ENCODE data around the gene HOXA13.

- TF ChIP-seq CTCF (IDR thresholded peaks at IDR 0.05; ENCODE audit: low read depth, low read length, missing input control) = no peak
- TF ChIP-seq, protein P1, sequence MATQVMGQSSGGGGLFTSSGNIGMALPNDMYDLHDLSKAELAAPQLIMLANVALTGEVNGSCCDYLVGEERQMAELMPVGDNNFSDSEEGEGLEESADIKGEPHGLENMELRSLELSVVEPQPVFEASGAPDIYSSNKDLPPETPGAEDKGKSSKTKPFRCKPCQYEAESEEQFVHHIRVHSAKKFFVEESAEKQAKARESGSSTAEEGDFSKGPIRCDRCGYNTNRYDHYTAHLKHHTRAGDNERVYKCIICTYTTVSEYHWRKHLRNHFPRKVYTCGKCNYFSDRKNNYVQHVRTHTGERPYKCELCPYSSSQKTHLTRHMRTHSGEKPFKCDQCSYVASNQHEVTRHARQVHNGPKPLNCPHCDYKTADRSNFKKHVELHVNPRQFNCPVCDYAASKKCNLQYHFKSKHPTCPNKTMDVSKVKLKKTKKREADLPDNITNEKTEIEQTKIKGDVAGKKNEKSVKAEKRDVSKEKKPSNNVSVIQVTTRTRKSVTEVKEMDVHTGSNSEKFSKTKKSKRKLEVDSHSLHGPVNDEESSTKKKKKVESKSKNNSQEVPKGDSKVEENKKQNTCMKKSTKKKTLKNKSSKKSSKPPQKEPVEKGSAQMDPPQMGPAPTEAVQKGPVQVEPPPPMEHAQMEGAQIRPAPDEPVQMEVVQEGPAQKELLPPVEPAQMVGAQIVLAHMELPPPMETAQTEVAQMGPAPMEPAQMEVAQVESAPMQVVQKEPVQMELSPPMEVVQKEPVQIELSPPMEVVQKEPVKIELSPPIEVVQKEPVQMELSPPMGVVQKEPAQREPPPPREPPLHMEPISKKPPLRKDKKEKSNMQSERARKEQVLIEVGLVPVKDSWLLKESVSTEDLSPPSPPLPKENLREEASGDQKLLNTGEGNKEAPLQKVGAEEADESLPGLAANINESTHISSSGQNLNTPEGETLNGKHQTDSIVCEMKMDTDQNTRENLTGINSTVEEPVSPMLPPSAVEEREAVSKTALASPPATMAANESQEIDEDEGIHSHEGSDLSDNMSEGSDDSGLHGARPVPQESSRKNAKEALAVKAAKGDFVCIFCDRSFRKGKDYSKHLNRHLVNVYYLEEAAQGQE (IDR thresholded peaks at IDR 0.05) = no peak
Observed at GRCh38 chr7:27182861-27183681, 16.8 kb downstream of the HOXA13 start.

Data from liver (tissue), 2 donors.